Stimulated activated CD4-positive, alpha-beta T cell treated with anti-CD3 and anti-CD28 coated beads, Interleukin-2, amount 100 ng/mL, for 4 hours (primary cell): ENCODE results near the gene TPO.
"Not testable (repeated sequence)": the region's sequence is repeated elsewhere in the genome, so short reads cannot be mapped to it uniquely, and the experiment has no call there.

Experiments used
- DNase-seq: peaks from one replicate; pipeline ENCODE4 v3.0.0-alpha.2; 2020; ENCODE audit warnings: low read depth

The TPO gene

GRCh38 chr2:1405967-1406366, 7.3 kb upstream of the TPO start:
- no peak for DNase-seq

DNA sequence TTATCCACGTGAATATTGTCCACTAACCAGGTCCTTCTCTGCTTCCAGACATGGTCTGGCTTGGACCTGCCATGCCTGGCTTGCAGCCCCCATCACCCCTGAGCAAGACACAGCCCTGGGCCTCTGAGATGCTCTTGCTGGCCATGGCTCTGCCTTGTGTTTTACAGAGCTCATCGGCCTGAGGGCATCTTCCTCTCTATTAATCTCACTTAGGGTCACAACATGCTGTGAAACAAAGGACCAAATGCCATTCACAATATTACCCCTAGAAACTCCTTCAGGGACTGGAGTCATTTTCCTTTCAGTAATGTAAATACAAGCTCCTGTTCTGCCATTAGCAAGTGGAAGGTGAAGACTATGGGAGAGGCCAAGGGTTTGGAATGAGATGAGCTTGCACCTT, 6.8 kb upstream of the TPO start:
- no peak for DNase-seq

- DNase-seq, result no peak
Measured at GRCh38 chr2:1407950-1408675, 5.2 kb upstream of the TPO start.

GRCh38 chr2:1414121-1414520, 858 bp downstream of the TPO start:
- no peak for DNase-seq

DNA sequence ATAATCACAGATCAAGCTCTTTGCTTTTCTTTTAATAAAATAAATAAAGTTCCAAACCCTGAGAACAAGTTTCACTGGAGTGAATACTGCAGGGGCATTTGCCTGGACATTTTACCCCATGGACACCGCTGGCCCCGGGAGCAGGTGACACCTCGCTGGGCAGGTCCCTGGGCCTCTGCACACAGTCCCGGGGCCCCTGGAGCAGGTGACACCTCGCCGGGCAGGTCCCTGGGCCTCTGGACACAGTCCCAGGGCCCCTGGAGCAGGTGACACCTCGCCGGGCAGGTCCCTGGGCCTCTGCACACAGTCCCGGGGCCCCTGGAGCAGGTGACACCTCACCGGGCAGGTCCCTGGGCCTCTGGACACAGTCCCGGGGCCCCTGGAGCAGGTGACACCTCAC, 1.6 kb downstream of the TPO start:
- not testable (repeated sequence) for DNase-seq

GRCh38 chr2:1415501-1415900, 2.2 kb downstream of the TPO start:
- no peak for DNase-seq

DNA sequence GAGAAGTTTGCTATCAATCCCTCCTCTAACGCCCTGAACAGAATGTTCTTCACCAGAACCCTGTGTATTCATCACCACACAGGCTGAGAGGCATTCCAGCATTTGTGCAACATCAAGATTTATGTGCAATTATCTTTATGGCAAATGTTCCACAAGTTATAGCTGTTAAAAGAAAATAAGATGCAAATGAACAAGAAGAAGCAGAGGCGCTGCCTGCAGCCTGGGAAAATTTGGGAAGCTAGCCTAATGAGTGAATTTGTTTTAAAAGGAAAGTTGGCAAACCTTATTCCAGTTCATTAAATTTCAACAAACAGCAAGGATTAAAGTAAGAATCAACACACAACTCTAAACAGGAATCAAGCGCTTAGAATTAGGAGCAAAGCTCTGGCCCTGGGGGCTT, 5.3 kb downstream of the TPO start:
- DNase-seq, result no peak

GRCh38 chr2:1420746-1421480, 7.7 kb downstream of the TPO start:
- DNase-seq, result no peak

DNA sequence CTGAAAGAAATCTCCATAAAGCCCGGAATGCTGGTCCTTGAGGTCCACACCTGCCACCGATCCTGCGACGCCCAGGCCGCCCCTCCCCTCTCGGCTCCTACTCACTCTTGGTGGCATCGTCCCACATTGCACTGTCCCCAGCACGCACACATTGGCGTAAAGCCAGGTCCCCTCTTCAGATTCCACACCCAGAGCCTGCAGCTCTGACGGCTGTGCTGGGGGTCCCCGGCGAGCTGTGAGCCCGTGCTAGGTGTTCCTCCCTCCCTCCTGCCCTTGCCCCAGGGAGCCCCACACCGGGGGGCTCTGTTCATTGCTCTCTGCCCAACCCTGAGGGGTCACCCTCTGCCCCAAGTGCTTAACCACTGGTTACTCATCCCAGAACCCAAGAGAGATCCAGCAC, 8.5 kb downstream of the TPO start:
- DNase-seq, result no peak

DNA sequence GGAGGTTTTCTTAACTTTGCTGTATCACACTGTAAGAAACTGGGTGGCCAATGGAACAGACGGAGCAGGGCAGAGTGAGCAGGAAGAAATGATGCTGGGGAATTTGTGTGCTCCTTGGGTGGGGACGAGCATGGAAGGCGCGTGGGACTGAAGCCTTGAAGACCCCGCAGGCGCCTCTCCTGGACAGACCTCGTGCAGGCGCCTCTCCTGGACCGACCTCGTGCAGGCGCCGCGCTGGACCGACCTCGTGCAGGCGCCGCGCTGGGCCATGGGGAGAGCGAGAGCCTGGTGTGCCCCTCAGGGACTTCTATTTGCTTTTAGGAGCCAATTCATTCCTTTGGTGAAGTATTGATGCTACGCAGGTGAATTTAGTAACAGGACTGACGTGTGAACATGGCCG, 8.9 kb downstream of the TPO start:
- DNase-seq, result no peak

GRCh38 chr2:1422716-1423285, 9.5 kb downstream of the TPO start:
- DNase-seq, result no peak

DNA sequence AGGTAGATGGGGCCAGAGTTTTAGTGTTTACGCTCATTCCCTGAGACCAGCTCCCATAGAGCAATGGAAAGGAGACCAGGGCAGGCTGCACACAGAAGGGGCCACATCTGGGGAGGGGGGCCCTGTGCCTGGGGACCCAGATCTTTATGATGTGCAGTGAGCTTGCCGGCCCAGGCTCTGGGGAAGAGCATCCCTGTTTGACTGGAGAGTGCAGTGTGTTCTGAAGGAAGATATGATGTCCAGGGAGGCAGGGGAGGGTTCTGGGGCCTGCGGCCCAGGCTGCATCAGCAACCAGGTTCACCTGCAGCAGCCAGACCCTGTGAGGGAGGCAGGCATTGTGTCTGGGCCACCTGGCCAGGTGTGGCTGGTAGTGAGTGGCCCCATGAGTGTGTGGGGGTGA, 13.8 kb downstream of the TPO start:
- DNase-seq, result no peak

GRCh38 chr2:1429895-1430294, 16.6 kb downstream of the TPO start:
- DNase-seq, result no peak

DNA sequence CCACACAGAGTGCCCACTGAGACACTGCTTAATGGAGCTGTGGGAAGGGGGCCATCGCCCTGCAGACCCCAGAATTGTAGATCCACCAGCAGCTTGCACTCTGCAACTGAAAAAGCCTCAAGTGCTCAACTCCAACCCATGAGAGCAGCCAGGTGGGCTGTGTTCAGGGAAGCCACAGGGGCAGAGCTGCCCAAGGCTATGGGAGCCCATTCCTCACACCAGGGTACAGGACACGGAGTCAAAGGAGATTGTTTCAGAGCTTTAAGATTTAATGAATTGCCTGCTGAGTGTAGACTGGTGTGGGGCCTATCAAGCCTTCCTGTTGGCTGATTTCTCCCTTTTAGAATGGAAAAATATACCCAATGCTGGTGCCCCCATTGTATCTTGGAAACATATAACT, 17.2 kb downstream of the TPO start:
- DNase-seq, result no peak

- no peak for DNase-seq
Measured at GRCh38 chr2:1431886-1432400, 18.7 kb downstream of the TPO start.

GRCh38 chr2:1432726-1433125, 19.5 kb downstream of the TPO start:
- DNase-seq, result no peak

DNA sequence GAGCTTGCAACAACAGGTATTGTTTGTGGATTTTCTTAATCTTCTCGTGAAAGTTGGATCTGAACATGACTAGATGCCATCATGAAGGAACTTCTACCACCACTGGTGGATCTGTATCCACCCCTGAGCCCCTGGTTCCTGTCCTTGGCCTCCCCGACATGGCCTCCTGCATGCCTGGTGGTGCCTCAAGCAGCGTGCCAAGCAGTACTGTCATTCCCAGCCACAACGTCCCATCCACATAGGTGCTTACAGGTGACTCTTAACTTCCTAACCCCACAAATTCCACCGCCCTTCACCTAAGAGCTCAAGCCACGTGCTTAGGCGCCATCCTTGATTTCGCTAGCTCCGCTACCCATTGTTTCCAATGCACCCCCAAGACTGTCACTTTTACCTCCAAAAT, 23.1 kb downstream of the TPO start:
- no peak for DNase-seq

DNA sequence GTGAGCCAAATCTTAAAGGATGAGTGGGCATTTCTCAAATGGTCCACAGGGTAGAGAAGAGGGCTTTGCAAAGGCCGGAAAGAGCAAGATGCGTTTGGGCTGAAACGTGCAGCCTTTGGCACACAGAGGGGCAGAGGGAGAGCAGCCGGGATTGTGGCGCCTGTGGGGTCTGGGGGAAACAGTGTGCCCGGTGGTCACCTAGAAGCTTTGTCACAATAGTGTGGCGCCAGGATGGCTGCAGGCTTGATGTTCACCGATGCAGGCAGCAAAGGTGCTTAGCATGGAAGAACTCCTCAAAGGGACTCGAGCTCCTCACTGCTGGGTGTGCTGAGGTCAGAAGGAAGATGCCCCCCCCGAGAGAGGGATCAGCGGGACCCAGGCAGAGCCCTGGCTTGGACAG, 23.8 kb downstream of the TPO start:
- no peak for DNase-seq

GRCh38 chr2:1437537-1437936, 24.3 kb downstream of the TPO start:
- DNase-seq, result no peak

GRCh38 chr2:1438972-1439371, 25.7 kb downstream of the TPO start:
- DNase-seq, result no peak

DNA sequence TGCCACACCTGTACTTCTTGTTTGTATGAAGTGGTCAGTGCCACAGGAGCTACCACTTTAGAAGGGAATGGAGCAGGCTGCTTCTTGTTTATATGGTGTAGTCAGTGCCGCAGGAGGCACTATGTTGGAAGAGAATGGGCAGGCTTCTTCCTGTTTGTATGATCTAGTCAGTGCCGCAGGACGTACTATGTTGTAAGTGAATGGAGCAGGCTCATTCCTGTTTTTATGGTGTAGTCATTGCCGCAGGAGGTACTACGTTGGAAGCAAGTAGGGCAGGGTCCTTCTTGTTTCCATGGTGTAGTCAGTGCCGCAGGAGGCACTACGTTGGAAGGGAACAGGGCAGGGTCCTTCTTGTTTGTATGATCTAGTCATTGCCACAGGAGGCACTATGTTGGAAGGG, 27.3 kb downstream of the TPO start:
- DNase-seq, result no peak

GRCh38 chr2:1446301-1446700, 33.0 kb downstream of the TPO start:
- DNase-seq, result no peak

GRCh38 chr2:1448009-1448408, 34.7 kb downstream of the TPO start:
- no peak for DNase-seq
